NCI-H526 (cell line): ENCODE data around the gene LSM3.

Experiments used
- DNase-seq, 2 experiments: peaks; one replicate each; lab custom pipeline; 2025; lab: John Stamatoyannopoulos, UW

Gene LSM3

GRCh38 chr3:14178247-14179113, at the start of gene LSM3, which contains the start of gene XPC:
Gene LSM3 (plus strand): TSS chr3:14178817. CDS start chr3:14178861, 44 bp downstream.
Gene XPC (minus strand): TSS chr3:14178601. CDS start chr3:14178568, 33 bp downstream.
- peak; percentile 97 for DNase-seq

GRCh38 chr3:14129296-14129695, 49.3 kb upstream of the LSM3 start:
- no peak for DNase-seq

GRCh38 chr3:14130230-14130629, 48.4 kb upstream of the LSM3 start:
- no peak for DNase-seq

GRCh38 chr3:14130707-14131106, 47.9 kb upstream of the LSM3 start:
- no peak for DNase-seq

GRCh38 chr3:14131134-14131533, 47.5 kb upstream of the LSM3 start:
- DNase-seq = no peak

- DNase-seq = no peak
Observed at GRCh38 chr3:14132120-14132519, 46.5 kb upstream of the LSM3 start.

GRCh38 chr3:14132689-14133088, 45.9 kb upstream of the LSM3 start:
- DNase-seq = no peak

GRCh38 chr3:14133188-14133800, 45.3 kb upstream of the LSM3 start:
- no peak for DNase-seq

GRCh38 chr3:14133876-14134275, 44.7 kb upstream of the LSM3 start:
- no peak for DNase-seq

GRCh38 chr3:14134291-14134690, 44.3 kb upstream of the LSM3 start:
- DNase-seq = no peak

GRCh38 chr3:14135581-14135980, 43.0 kb upstream of the LSM3 start:
- no peak for DNase-seq

GRCh38 chr3:14137004-14137403, 41.6 kb upstream of the LSM3 start:
- no peak for DNase-seq

- no peak for DNase-seq
Observed at GRCh38 chr3:14137445-14137844, 41.2 kb upstream of the LSM3 start.

- DNase-seq = no peak
Observed at GRCh38 chr3:14138109-14138877, 40.3 kb upstream of the LSM3 start.

GRCh38 chr3:14138878-14139655, 39.5 kb upstream of the LSM3 start:
- no peak for DNase-seq

GRCh38 chr3:14139771-14140170, 38.8 kb upstream of the LSM3 start:
- DNase-seq = no peak

GRCh38 chr3:14140668-14141067, 37.9 kb upstream of the LSM3 start:
- DNase-seq = no peak

- no peak for DNase-seq
Observed at GRCh38 chr3:14141144-14141543, 37.5 kb upstream of the LSM3 start.

- DNase-seq = no peak
Observed at GRCh38 chr3:14141602-14142341, 36.8 kb upstream of the LSM3 start.

GRCh38 chr3:14142567-14143270, 35.9 kb upstream of the LSM3 start:
- DNase-seq = no peak
